Endodermal cell (in vitro differentiated cells): ENCODE results near the gene KIT. TPM values are rescaled to one million over a fixed set of nuclear protein-coding genes. Genes with fewer than 3 reads are reported as not detected.

Source experiments
- DNase-seq: peaks from one replicate; pipeline ENCODE4 v3.0.0-alpha.2; 2017
- H3K27ac ChIP-seq: 2 replicates; pipeline ENCODE4 v1.5.1; 2013; ENCODE audit warnings: mild to moderate bottlenecking, low read depth, low read length, moderate library complexity
- H3K27me3 ChIP-seq: 2 replicates; pipeline ENCODE4 v1.6.1; 2013; ENCODE audit warnings: mild to moderate bottlenecking, low read length, moderate library complexity; ENCODE audit not compliant: insufficient read depth, control insufficient read depth, poor library complexity, severe bottlenecking
- H3K36me3 ChIP-seq: 2 replicates; pipeline ENCODE4 v1.7.0; 2013; ENCODE audit warnings: mild to moderate bottlenecking, low read length, moderate library complexity; ENCODE audit not compliant: control insufficient read depth, insufficient read depth
- H3K4me1 ChIP-seq: one replicate; pipeline ENCODE4 v1.7.0; 2013; ENCODE audit warnings: low read length; ENCODE audit not compliant: control insufficient read depth, insufficient read depth
- H3K4me3 ChIP-seq: 2 replicates; pipeline ENCODE4 v1.5.1; 2013; ENCODE audit warnings: mild to moderate bottlenecking, low read length, moderate library complexity
- H3K9ac ChIP-seq: 2 replicates; pipeline ENCODE4 v1.6.1; 2013; ENCODE audit warnings: mild to moderate bottlenecking, low read length, moderate library complexity; ENCODE audit not compliant: poor library complexity, severe bottlenecking; ENCODE audit errors: extremely low read depth
- H3K9me3 ChIP-seq: 2 replicates; pipeline ENCODE4 v1.6.1; 2013; ENCODE audit warnings: mild to moderate bottlenecking, low read length, moderate library complexity; ENCODE audit not compliant: control insufficient read depth
- H3K27ac Mint-ChIP-seq: 2 replicates; pipeline ENCODE4 v1.8.0; 2020; ENCODE audit warnings: mixed read lengths
- H3K27me3 Mint-ChIP-seq: 2 replicates; pipeline ENCODE4 v1.8.0; 2021; ENCODE audit warnings: mild to moderate bottlenecking, mixed read lengths; ENCODE audit not compliant: insufficient read depth
- H3K36me3 Mint-ChIP-seq: 2 replicates; pipeline ENCODE4 v1.8.0; 2020; ENCODE audit warnings: low read depth, mixed read lengths
- H3K4me1 Mint-ChIP-seq: 2 replicates; pipeline ENCODE4 v1.8.0; 2020; ENCODE audit warnings: mixed read lengths
- H3K4me3 Mint-ChIP-seq: 2 replicates; pipeline ENCODE4 v1.8.0; 2020; ENCODE audit warnings: mild to moderate bottlenecking, moderate library complexity, mixed read lengths
- H3K9me3 Mint-ChIP-seq: 2 replicates; pipeline ENCODE4 v1.8.0; 2020; ENCODE audit warnings: mild to moderate bottlenecking, mixed read lengths
- WGBS, 2 experiments: methylation state at CpG; one replicate each; pipeline versions ENCODE4 v1.1.5 to v1.1.7; 2013; ENCODE audit warnings: missing lambda C conversion rate in 2 of 2, mixed read lengths in 1 of 2; ENCODE audit not compliant: insufficient coverage in 1 of 2, insufficient read length in 1 of 2; 5-methylcytosine and 5-hydroxymethylcytosine counted together
- total RNA-seq, 2 donors: library from RNA; stranded (reverse); fragmentation: NEBNext Ultra II Directional in 1 of 2; extraction: Animal tissue kit (Norgen Biotek cat#: 25700) in 1 of 2; gene quantifications; 2 replicates in 1 of 2; 3 replicates in 1 of 2; pipeline ENCODE4 v1.2.1, GENCODE V29; 2021
- TF ChIP-seq, protein P1 (sequence below): fragments of 200-600 bp; sonication (generic); conservative IDR thresholded peaks from 2 replicates; pipeline ENCODE4 v1.5.0; 2021; ENCODE audit warnings: antibody characterized with exemption, mild to moderate bottlenecking

The KIT gene
- total RNA-seq, 2 donors from 2014 or later: 135 to 167 TPM

DNA sequence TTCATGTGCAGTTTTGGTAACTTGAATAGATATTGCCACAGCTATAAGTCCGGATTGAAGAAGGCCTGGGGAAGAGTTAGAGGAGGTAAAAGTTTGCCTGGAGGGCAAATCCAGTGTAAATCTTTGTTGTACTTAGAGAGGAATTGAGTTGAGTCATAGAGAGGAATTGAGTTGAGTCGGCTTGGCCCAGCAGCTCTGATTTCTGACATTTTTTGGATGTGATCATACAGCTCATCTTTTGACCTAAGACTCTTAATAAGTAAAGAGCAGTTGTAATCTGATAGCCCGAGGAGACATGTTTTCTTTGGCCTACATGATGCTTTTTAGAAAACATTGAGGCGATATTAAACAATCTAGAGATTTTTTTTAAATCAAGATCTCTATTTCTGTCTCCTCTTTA, 3.9 kb downstream of the KIT start:
- H3K4me1 Mint-ChIP-seq: peaks cover 62% of the 10 kb centered on the region
- Histone ChIP-seq H3K9me3 (no peaks in the 10 kb centered on the region), H3K4me1 (peaks cover 16% of the 10 kb centered on the region), H3K4me3 (peak overlapping the region; percentile 90), H3K9ac (no peak overlapping the region), H3K27ac (no peak overlapping the region), H3K27me3 (peaks cover 8% of the 10 kb centered on the region), H3K36me3 (peaks cover 8% of the 10 kb centered on the region)
- peak overlapping the region; percentile 93 for H3K4me3 Mint-ChIP-seq
- DNase-seq: no peak
- H3K27ac Mint-ChIP-seq: peak overlapping the region; percentile 0
- WGBS, 2 experiments: 93 to 96% methylated on average over 3 to 4 of the region's 4 CpGs
- TF ChIP-seq, protein P1, sequence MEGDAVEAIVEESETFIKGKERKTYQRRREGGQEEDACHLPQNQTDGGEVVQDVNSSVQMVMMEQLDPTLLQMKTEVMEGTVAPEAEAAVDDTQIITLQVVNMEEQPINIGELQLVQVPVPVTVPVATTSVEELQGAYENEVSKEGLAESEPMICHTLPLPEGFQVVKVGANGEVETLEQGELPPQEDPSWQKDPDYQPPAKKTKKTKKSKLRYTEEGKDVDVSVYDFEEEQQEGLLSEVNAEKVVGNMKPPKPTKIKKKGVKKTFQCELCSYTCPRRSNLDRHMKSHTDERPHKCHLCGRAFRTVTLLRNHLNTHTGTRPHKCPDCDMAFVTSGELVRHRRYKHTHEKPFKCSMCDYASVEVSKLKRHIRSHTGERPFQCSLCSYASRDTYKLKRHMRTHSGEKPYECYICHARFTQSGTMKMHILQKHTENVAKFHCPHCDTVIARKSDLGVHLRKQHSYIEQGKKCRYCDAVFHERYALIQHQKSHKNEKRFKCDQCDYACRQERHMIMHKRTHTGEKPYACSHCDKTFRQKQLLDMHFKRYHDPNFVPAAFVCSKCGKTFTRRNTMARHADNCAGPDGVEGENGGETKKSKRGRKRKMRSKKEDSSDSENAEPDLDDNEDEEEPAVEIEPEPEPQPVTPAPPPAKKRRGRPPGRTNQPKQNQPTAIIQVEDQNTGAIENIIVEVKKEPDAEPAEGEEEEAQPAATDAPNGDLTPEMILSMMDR: no peak
- H3K9me3 Mint-ChIP-seq: no peaks in the 10 kb centered on the region
- H3K36me3 Mint-ChIP-seq: peaks cover 15% of the 10 kb centered on the region
- peaks cover 14% of the 10 kb centered on the region for H3K27me3 Mint-ChIP-seq

DNA sequence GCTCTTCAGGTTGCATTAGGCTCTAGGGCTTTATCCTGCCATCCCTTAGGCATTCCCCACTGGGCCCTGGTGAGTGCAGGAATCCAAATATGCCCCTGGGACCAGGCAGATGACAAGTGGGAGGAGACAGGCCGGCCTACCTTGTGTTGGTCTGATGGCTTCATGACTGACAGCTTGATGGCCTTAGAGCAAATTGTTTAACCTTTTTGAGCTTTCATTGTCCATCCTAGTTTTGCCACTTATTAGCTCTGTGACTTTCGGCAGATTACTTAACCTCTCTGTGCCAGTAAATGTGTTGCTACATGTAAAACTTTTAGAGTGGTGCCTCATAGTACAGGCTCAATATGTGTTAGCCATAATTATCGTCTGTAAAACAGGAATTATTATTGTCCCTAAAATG, 4.4 kb downstream of the KIT start:
- Mint-ChIP-seq H3K36me3 (peaks cover 15% of the 10 kb centered on the region), H3K27ac (no peak overlapping the region), H3K27me3 (peaks cover 10% of the 10 kb centered on the region), H3K4me1 (peaks cover 62% of the 10 kb centered on the region), H3K9me3 (no peaks in the 10 kb centered on the region), H3K4me3 (peak overlapping the region; percentile 93)
- no peak for DNase-seq
- WGBS, 2 experiments: 89 to 97% methylated on average over 3 of the region's 3 CpGs
- TF ChIP-seq, protein P1: no peak
- peaks cover 20% of the 10 kb centered on the region for H3K4me1 ChIP-seq
- H3K4me3 ChIP-seq: peak overlapping the region; percentile 90
- peaks cover 8% of the 10 kb centered on the region for H3K36me3 ChIP-seq
- H3K27me3 ChIP-seq: peaks cover 4% of the 10 kb centered on the region
- no peak overlapping the region for H3K9ac ChIP-seq
- H3K27ac ChIP-seq: no peak overlapping the region
- no peaks in the 10 kb centered on the region for H3K9me3 ChIP-seq

DNA sequence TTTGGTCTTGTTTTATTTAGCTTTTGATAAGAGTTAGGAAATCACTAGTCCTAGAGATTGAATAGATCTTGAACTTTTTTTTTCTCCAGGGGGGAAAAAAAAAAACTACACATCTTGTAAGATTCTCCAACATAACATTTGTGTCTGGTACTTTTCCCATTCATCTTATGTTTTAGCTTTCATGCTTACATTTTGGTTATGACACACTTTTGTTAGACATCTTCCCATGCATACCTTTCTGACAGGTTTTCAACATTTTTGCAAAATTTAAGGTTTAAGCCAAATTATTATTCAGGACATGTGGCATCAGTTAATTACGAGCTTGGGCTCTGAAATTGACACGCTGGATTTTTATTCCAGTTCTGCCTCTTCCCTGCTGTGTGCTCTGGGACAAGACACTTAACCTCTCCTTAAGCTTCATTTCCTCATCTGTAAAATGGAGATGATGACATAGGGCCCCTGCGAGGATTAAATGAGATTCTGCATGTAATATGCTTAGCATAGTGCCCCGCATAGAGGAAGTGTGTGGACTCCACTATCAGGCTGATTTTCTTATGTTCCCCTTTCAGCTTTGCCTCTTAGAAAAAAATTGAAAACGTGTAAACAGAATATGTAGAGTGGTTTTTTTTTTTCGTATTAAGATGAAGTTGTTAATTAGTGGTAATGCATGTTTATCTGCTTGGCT, 5.3 kb downstream of the KIT start:
- H3K9me3 ChIP-seq: no peaks in the 10 kb centered on the region
- peaks cover 8% of the 10 kb centered on the region for H3K36me3 ChIP-seq
- TF ChIP-seq, protein P1: no peak
- DNase-seq: no peak
- H3K9ac ChIP-seq: no peak overlapping the region
- Mint-ChIP-seq H3K9me3 (no peaks in the 10 kb centered on the region), H3K4me3 (peak overlapping the region; percentile 28), H3K4me1 (peaks cover 71% of the 10 kb centered on the region), H3K27ac (no peak overlapping the region), H3K36me3 (peaks cover 15% of the 10 kb centered on the region), H3K27me3 (peaks cover 6% of the 10 kb centered on the region)
- 75 to 89% methylated on average over 4 to 6 of the region's 6 CpGs for WGBS, 2 experiments
- peaks cover 25% of the 10 kb centered on the region for H3K4me1 ChIP-seq
- H3K27ac ChIP-seq: no peak overlapping the region
- peak overlapping the region; percentile 44 for H3K4me3 ChIP-seq
- H3K27me3 ChIP-seq: no peaks in the 10 kb centered on the region
